ENCODE measurements around the gene CCN5.
"Not testable (repeated sequence)": the region's sequence is repeated elsewhere in the genome, so short reads cannot be mapped to it uniquely, and the experiment has no call there.

Gene CCN5

DNA sequence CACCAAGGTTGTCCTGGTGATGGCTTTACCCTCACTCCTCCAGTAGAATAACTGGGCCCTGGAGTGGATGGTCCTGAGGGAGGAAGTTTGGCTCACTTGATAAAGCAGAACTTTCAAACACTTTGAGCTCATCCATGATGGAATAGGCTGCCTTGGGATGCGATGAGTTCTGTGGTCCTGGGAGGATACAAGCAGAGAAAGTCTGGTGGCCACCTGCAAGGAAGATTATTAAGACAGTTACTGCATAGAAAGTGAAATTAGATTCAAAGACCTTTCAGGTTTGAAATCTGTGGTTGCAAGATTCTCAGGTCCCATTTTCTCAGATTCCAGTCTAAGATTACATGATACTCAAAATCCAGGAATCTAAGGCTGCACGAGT lies 19.9 kb upstream of the CCN5 start:
- no peak for DNase-seq (ENCODE audit: low read depth)

DNA sequence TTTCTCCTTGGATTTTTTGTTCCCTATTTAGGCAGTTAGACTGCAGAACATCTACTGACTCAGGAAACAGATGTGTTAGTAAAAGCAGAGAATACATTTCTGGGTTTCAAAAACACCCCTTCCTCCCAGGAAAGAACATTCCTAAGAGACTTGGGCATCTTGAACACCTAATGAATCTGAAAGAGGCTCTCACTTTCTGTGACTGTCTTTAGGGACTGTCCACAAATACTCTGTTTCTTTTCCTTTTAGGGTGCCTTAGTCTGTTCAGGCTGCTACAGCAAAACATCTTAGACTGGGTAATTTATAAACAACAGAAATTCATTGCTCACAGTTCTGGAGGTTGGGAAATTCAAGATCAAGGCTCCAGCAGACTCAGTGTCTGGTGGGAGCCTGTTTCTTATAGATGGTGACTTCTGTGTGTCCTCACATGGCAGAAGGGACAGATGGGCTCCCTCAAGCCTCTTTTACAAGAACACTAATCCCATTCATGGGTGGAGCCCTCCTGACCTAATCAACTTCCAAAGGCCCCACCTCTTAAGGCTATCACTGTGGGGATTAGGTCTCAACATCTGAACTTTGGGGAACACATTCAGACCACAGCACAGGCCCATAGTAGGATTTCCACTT lies 19.4 kb upstream of the CCN5 start:
- no peak for DNase-seq (ENCODE audit: low read depth)

DNA sequence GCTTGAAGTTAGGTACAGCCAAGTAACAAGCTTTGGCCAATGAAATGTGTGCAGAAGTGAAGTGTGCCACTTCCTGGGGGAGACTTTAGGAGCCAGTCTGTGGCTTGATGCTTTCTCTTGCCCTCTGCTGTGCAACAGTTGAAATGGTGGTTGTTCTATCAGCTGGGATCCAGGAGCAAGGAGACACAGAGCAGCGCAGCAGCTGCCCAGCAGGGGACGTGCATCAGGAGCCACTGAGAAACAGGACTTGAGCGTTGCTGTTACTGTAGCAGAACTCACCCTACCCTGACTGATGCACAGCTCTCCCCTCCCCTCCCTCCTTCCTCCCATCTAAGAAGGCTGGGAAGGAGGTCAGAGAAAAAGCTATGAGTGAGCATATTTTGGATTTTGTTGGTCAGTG lies 18.9 kb upstream of the CCN5 start:
- no peak for DNase-seq (ENCODE audit: low read depth)

DNA sequence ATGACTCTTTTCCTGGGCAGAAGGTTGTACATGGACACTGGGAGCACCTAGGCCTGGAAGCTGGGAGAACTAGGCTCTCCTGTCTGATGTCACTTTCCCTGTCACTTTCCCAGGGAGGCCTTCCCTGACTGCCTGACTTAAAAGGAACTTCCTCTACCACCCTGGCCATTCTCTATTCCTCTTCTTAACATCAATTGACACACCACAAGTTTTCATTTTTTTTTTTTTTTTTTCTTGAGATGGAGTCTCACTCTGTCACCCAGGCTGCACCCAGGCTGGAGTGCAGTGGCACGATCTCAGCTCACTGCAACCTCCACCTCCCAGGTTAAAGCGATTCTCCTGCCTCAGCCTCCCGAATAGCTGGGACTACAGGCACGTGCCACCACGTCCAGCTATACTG lies 18.1 kb upstream of the CCN5 start:
- DNase-seq (ENCODE audit: low read depth) = not testable (repeated sequence)

DNA sequence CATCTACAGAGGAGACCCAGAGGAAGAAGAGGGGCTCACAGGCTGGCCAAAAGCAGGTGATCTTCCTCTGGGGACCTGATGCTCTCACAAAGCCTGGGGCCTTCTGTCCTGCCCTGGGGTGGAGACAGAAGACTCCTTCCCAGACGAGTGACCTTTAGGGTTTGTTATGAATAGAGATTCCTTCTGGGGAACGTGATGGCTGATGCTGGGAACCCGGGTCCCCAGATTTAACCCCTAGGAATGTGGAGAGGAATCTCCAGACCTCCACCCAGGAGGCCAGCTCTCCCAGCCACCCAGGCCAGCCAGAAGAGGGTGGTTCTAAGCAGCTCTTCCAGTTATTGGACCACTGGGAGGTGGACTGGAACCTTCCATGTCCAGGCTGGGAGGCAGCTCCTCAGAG lies 16.8 kb upstream of the CCN5 start:
- no peak for DNase-seq (ENCODE audit: low read depth)

DNA sequence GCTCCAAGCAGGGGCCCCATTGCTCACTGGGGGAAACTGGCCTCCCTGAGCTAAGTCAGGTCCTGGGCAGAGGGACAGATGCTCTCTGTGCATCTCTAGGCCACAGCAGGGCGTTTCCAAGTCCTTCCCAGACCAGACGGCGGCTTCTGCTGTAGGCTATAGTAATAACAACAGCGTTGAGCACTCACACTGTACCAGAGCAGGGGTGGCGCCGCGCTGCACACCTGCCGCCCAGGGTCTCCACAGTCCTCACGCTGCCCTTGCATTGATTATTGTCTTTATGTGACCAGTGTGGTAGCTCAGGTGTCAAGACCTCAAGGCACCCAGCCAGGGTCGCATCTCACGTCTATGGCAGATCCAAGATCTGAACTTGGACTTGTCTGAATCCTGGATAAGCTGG lies 14.9 kb upstream of the CCN5 start:
- no peak for DNase-seq (ENCODE audit: low read depth)

DNA sequence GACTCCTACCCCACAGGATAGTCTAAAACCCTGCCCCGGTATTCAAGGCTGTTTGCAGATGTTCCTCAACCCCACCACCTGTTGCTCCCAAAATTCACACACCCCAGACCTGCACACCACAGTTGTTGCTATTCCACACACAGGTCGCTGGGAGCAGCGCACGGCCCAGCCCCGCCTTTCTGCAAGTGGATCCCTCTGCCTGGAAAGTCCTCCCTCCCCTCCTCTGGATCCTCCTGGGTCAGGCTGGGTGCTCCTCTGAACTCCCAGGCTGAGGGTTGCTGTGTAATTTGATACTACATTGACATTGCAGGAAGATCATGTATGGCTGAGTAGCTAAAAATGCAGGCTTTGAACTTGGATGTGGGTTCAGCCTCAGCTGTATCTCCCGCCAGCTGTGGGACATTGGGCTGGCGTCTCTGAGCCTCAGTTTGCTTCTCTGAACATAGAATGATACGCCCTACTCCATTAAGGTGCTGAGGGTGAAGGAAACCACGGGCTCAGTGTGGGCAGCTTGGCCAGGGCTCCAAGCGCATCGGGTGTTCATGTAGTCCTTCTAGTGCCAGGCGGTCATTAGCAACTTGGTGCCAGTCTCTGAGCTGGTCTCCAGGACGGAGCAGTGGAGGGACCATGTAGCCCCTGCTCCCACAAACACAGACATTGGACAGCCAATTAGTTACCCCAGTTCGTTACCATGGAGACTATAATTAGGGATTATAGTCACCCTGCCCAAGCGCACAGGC lies 13.9 kb upstream of the CCN5 start:
- DNase-seq (ENCODE audit: low read depth) = peak; percentile 54

DNA sequence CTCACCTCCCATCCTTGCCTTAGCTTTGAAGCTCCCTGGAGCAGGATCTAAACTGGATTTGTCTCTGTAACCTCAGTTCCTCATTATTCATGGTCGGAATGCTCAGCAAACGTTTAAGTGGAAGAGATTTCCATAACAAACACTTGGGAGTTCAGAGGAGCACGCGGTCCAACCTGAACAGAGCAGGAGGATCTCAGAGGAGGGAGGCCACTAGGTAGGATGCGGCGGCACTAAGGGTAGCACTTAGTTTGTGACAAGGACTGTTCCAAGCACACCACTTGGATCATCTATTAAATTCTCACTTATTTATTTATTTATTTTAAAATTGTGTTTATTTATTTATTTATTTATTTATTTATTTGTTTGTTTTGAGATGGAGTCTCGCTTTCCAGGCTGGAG lies 13.3 kb upstream of the CCN5 start:
- no peak for DNase-seq (ENCODE audit: low read depth)

DNA sequence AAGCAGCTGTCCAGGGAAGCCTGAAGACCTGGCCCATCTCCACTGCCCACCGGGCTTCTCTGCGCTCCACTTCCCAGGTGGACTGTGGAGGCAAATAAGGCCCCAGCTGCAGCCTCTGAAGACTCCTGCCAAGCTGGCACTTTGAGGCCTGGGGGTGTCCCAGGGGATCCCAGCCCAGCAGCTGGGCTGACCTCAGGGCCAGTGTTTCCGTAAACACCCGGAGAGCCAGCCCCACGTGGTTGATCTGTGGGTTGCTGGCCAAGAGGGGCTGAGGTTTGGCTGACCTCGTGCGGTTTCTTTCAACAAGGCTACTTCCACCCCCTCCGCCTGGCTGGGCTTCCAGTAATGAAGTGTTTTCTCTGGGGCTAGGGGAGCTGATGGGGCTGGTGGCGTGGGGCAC lies 12.4 kb upstream of the CCN5 start:
- DNase-seq (ENCODE audit: low read depth) = peak; percentile 97

DNA sequence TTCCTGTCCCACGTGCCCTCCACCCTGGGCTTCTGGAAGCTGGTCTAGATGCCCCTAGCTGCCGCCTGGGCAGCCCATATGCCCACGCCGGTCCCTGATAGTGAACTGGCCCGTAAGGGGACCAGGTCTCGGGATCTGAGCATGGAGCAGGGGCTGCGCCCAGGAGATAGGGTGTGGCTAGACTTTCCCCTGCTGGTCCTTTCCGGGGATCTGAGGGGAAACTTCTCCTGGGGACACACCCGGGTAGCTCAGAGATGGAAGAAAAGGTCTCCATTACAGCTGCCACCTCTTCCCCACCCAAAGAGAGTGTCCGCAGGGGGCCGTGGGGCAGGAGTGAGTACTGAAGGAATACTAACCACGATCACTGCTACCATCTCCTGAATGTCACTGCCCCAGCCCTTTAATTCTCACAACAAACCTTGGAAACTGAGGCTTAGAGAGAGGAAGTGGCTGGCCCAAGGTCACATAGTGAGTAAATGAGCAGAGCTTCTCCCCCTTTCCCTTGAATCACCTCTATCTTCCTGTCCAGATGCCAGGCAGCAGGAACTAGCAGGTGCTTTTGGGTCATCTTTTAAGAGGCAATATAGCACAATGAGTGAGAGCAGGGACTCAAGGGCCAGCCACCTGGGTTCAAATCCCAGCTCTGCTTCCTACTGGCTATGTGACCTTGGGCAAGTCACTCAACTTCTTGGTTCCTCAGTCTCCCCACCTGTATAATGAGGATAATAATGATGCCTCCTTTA lies 11.8 kb upstream of the CCN5 start:
- DNase-seq (ENCODE audit: low read depth) = no peak

DNA sequence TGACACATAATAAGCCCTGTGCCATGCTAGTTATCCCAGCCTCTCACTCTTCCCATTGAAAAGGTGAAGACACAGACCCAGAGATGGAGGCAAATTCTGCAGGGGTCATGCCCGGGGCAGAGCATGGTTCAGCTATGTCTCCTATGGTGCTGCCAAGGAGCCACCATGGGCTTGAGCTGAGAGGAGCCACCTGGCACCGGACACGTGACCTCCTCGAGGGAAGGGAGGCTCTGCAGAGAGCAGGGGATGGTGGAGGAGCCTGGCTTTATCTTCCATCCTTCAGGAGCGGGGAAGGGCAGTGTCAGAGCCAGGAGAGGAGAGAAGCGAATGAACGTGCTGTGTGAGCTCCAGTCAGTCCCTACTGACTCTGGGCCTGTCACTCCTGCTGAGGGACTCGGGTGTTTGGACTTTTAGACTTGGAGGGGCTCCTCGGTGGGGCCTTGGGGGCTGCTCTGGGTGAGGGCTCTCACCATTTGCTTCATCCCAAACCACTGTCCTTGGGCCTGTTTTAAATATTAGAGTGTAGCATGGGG lies 11.1 kb upstream of the CCN5 start:
- DNase-seq (ENCODE audit: low read depth) = no peak

DNA sequence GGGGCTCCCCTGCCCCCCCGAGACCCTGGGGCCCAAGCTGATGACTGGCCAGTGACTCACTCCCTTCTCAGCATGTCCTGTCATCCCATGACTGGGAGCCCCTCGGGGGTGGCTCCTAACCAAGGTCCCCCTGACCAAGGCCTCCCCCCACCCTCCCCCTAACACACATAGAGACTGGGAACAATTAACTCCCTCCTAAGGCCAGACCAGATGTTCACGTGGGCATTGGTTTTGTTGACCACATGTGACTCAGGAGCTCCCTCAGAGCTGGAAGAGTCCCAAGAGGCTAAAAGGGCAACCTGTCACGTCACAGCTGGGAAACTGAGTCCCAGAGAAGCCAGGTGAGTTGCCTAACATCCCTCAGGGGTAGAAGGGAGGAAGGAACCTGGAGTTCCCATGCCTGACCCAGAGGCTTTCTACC lies 10.6 kb upstream of the CCN5 start:
- peak; percentile 78 for DNase-seq (ENCODE audit: low read depth)

DNA sequence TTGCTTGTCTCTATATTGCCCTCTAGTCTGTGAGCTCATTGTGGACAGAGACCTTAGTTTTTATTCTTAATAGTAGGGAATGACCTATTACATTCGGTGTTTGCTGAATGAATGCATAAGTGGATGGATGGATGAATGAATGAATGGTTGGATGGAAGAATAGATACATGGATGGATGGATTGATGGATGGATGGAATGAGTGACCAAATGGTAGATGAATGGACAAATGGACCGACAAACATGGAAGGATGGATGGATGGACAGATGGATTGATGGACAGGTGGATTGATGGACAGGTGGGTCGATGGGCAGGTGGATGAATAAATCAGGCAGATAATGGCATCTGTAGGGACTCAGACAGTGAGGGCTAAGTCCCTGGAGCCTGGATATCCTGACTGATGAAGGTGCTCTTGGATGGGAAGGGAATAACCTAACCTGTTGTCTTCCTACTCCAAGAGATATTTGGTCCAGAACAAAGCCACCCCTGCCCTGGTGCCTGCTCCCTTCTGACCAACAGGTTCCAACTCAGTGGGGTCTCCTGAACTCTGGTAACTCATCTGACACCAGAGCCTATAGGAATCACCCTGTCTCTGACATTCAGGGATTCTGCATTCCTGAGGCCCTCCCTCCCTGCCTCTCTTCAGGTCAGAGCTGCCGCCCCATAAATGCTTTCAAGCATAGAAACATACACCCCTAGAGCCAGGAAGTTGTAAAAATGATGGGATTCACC lies 9.6 kb upstream of the CCN5 start:
- no peak for DNase-seq (ENCODE audit: low read depth)

DNA sequence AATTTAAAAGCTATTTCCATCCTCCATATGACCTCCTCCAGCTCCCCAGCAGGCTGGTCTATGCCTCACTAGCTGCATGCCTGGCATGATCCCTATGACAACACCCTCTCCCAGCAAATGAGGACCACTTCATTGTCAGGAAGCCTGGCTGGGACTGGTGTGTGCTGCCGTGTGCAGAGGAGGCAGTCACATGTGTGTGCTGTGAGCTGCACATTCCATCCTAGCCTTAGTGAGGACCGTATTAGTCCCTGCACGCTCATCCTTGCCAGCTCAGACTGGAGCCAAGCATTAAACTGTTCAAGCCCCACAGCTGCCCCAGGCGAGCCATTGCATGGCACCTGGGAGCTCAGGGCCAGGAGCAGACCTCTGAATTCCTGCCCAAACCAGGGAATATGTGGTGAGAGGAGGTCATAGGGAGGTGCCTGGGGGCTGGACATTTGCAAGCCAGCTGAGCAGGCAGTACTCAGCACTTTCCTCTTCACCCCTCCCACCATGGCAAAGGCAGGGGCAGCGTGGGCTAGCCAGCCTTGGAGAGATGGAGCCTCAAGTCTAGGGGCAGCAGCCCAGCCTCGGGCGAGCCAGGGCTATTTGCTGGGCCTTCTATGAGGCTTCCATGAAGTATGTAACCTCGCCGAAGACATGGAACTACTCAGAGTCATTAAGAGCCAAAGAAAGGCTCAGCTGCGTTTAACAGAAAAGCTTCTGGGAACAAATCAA lies 8.7 kb upstream of the CCN5 start:
- DNase-seq (ENCODE audit: low read depth) = peak; percentile 87

DNA sequence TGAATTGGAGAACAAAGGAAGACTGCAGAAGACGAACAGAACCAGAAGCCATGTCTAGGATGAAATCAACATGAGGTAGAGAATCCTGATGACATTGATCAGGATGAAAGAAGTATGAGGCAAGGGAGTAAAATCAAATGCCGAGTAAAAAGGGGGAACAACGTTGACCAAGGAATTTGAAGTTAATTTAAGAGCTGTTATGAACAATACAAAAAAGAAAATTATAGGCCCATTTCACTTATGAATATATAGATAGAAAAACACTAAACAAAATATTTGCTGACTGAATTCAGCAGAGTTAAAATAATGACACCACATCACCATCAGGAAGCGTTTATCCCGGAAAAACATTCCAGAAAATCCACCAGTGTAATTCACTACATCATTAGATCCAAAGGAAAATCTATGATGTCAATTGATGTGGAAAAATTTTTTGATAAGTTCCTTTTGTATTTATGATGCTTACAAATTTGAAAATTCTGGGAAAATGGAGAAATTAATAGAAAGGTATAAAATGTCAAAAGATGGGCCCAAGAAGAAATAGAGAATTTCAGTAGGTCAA lies 8.1 kb upstream of the CCN5 start:
- DNase-seq (ENCODE audit: low read depth) = no peak

DNA sequence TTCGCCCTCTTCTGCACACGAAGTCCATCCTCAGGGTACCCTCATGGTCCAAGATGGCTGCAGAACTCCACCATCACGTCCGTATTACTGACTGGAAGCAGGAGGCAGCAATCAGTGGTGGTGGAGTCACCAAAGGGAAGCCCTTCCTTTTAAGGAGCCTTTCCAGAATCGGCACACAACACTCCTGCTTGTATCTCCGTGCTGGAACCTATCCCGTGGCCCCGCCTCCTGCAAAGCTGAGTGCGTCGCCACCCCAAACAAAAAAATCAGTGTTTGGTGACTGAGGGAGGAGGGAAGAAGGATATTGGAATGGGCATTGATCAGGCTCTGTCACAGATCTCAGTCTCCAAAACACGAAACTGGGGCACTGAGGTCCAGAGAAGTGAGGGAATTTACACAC lies 5.8 kb upstream of the CCN5 start:
- DNase-seq (ENCODE audit: low read depth) = no peak

DNA sequence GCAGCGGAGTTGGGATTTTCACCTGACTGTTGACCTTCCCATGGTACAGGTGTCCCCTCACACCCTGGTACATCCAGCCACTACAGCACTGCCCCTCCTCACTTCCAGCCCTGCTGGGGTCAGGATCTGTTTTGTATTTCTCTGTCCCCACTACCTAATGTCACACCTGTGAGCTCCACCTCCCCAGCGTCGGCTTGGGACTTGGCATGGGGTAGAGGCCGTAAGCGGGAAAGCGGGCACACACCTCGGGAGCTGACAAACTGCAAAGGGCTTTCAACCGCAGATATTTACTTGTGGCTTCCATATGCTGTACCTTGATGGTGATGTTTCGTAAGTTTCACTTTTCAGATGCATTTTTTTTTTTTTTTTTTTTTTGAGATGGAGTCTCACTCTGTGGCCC lies 5.4 kb upstream of the CCN5 start:
- no peak for DNase-seq (ENCODE audit: low read depth)

DNA sequence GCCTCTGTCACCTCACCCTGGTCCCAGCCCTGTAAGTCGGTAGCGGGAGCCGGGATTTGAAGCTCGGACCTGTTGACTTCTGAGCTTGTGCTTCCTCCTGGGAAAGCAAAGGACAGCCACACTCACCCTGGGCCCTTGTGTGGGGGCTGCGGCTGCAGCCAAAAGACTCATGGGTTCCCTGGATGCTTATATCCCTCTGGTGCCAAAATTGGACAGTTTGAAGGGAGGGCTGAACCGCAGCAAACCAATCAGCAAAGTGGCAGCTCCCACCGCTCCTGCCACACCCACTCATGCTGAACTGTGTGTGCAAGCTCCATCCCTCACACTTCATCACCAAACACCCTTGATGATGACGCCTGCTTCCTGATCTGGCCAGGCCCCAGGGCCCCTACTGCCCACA lies 3.9 kb upstream of the CCN5 start:
- no peak for DNase-seq (ENCODE audit: low read depth)

DNA sequence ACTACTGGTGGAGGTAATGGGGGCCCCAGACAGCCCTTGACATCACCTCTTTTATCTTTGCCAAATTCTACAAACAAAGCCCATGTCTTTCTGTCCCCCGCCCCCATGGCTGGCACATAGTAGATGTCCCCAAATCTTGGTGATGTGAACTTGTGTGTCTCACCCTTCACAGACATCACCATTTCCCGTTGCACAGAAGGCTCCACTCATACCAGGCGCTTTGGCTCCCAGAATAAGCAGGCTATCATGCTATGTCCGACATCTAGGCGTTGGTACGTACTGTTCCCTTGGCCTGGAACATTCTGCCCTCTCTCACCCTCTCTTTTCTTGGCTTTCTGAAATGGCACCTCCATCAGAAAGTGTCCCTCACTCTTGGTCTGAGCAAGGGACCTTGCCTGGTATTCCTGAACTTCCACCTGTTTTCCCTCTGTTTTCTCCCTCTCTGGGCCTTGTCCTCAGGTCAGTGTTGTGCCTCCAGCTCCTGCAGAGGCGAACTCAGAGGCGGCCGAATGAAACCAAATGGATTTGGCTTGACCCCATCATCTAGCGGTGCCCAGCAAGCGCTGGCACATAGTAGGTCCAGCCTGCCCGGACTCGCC lies 968 bp upstream of the CCN5 start:
- no peak for DNase-seq (ENCODE audit: low read depth)

DNA sequence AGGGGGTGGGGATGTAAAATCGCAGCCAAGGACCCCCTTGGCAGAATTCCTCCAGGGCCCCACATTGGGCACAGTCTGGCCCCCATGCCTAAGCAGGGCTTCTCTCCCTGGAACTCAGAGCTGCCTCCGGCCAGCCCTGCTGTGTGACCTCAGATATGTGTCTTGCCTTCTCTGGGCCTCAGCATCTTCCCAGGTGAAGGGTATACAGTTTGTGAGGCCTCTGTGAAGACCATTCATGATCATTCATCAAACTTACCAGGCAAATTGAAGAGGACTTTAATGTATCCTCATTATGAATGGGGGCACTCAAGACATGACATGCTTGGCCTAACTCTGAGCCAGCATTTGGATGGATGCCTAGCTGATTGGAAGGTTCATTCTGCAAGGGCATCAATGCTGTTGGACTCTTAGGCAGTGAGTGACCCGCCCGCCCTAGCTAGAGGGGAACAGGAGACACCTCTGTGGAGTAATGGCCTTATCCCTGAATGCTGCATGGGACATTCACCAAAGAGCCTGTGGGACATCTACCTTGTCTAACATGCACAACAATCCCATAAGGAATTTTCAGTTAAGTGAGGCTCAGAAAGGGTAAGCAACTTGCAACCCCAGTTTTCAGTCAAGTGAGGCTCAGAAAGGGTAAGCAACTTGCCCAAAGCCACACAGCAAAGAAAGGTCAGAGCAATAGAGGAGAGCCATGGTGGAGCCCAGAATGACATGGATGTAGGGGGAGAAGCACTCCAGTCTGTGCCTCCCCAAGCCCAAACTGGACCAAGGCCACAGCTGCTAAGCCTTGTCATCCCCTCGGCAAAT lies 535 bp downstream of the CCN5 start:
- DNase-seq (ENCODE audit: low read depth) = no peak
